H1 (cell line): ENCODE data around the gene RASGRP3. TPM values are rescaled to one million over a fixed set of nuclear protein-coding genes. Genes with fewer than 3 reads are reported as not detected.

ENCODE experiments used
- CTCF ChIA-PET: fragments of 300-600 bp; sonication (Branson Sonifier 250); formaldehyde crosslinking; loops from one replicate; lab custom pipeline; 2021; ENCODE audit not compliant: partially characterized antibody; lab: Charles Lee
- POLR2A ChIA-PET: fragments of 300-600 bp; sonication (Branson Sonifier 250); formaldehyde crosslinking; loops from one replicate; lab custom pipeline; 2021; ENCODE audit warnings: inconsistent platforms; ENCODE audit not compliant: partially characterized antibody; lab: Charles Lee
- DNase-seq, 2 experiments: peaks; one replicate each; pipeline versions ENCODE4 v3.0.0 to v3.0.0-alpha.2; 2010 to 2022; ENCODE audit warnings: low spot score in 2 of 2, low read depth in 1 of 2, mixed read lengths in 1 of 2
- FAIRE-seq: peaks from 2 replicates; lab custom pipeline; 2011; peaks lifted over from hg19 to GRCh38; lab: Jason Lieb, UNC
- H2AFZ ChIP-seq: 2 replicates; pipeline ENCODE4 v1.8.1; 2012; ENCODE audit warnings: low read length, inconsistent platforms
- H2AK5ac ChIP-seq: 2 replicates; pipeline ENCODE4 v1.6.1; 2013; ENCODE audit warnings: low read depth, low read length
- H2BK120ac ChIP-seq: replicated peaks from 2 replicates; pipeline ENCODE3; 2013; ENCODE audit warnings: low read depth, low read length, inconsistent platforms
- H2BK12ac ChIP-seq: 2 replicates; pipeline ENCODE4 v1.6.1; 2013; ENCODE audit warnings: low read depth, low read length
- H2BK15ac ChIP-seq: 2 replicates; pipeline ENCODE4 v1.6.1; 2013; ENCODE audit warnings: low read length
- H2BK20ac ChIP-seq: 2 replicates; pipeline ENCODE4 v1.6.1; 2013; ENCODE audit warnings: low read length
- H2BK5ac ChIP-seq: 2 replicates; pipeline ENCODE4 v1.6.1; 2013; ENCODE audit warnings: low read depth, low read length
- H3K14ac ChIP-seq: 2 replicates; pipeline ENCODE4 v1.6.1; 2013; ENCODE audit warnings: inconsistent platforms; ENCODE audit not compliant: insufficient read length
- H3K18ac ChIP-seq: 2 replicates; pipeline ENCODE4 v1.6.1; 2013; ENCODE audit warnings: low read length; ENCODE audit errors: extremely low read depth
- H3K23ac ChIP-seq: 2 replicates; pipeline ENCODE4 v1.6.1; 2013; ENCODE audit warnings: inconsistent platforms; ENCODE audit not compliant: insufficient read length
- H3K23me2 ChIP-seq: 2 replicates; pipeline ENCODE4 v1.6.1; 2013; ENCODE audit warnings: low read depth, low read length
- H3K27ac ChIP-seq: 2 replicates; pipeline ENCODE4 v1.6.1; 2011; ENCODE audit warnings: low read depth, low read length, inconsistent platforms
- H3K27me3 ChIP-seq, 4 experiments: replicated peaks in 1 of 4; 1 replicate in 1 of 4; 2 replicates in 3 of 4; pipeline versions ENCODE4 v1.6.1 to v1.8.1; 2011 to 2013; ENCODE audit warnings: low read length in 3 of 4, mild to moderate bottlenecking in 3 of 4, inconsistent platforms in 2 of 4, mixed read lengths in 2 of 4, moderate library complexity in 1 of 4; ENCODE audit not compliant: control insufficient read depth in 3 of 4, insufficient read depth in 3 of 4; ENCODE audit errors: extremely low read depth in 1 of 4
- H3K36me3 ChIP-seq, 4 experiments: 2 replicates each; pipeline versions ENCODE4 v1.6.1 to v1.8.1; 2011 to 2013; ENCODE audit warnings: mild to moderate bottlenecking in 4 of 4, low read length in 3 of 4, moderate library complexity in 2 of 4, control low read depth in 1 of 4, inconsistent platforms in 1 of 4; ENCODE audit not compliant: insufficient read depth in 4 of 4, control insufficient read depth in 2 of 4
- H3K4ac ChIP-seq: replicated peaks from 2 replicates; pipeline ENCODE3; 2013; ENCODE audit warnings: low read length, low read depth, mixed read lengths, inconsistent platforms; ENCODE audit not compliant: insufficient read length
- H3K4me1 ChIP-seq, 4 experiments: replicated peaks in 1 of 4; 1 replicate in 1 of 4; 2 replicates in 3 of 4; pipeline versions ENCODE4 v1.6.1 to v1.8.1; 2011 to 2013; ENCODE audit warnings: low read length in 3 of 4, inconsistent platforms in 2 of 4, mixed read lengths in 1 of 4; ENCODE audit not compliant: insufficient read depth in 4 of 4, control insufficient read depth in 3 of 4
- H3K4me2 ChIP-seq, 2 experiments: 2 replicates each; pipeline versions ENCODE4 v1.6.1 to v1.8.1; 2011 to 2013; ENCODE audit warnings: low read depth in 2 of 2, low read length in 2 of 2, control low read depth in 1 of 2, inconsistent platforms in 1 of 2, mild to moderate bottlenecking in 1 of 2; ENCODE audit not compliant: insufficient read depth in 1 of 2
- H3K4me3 ChIP-seq, 4 experiments: fragments of 200-600, 300-600 bp in 1 of 4; sonication (generic), shearing (Covaris generic), sonication (Bioruptor Twin) in 1 of 4; 2 replicates each; pipeline versions ENCODE4 v1.5.1 to v1.8.1; 2011 to 2016; ENCODE audit warnings: low read length in 4 of 4, low read depth in 3 of 4, control low read depth in 2 of 4, inconsistent platforms in 2 of 4, mild to moderate bottlenecking in 2 of 4, mixed read lengths in 1 of 4, moderate library complexity in 1 of 4; ENCODE audit not compliant: insufficient read depth in 2 of 4; ENCODE audit errors: extremely low read depth in 1 of 4
- H3K56ac ChIP-seq: replicated peaks from 2 replicates; pipeline ENCODE3; 2013; ENCODE audit warnings: low read depth, mild to moderate bottlenecking, mixed read lengths, low read length, inconsistent platforms; ENCODE audit not compliant: insufficient read length
- H3K79me1 ChIP-seq: 2 replicates; pipeline ENCODE4 v1.6.1; 2013; ENCODE audit warnings: low read depth, low read length, control low read depth
- H3K79me2 ChIP-seq, 2 experiments: 2 replicates each; pipeline versions ENCODE4 v1.6.1 to v1.8.1; 2012 to 2013; ENCODE audit warnings: low read length in 2 of 2, mild to moderate bottlenecking in 2 of 2, inconsistent platforms in 1 of 2; ENCODE audit not compliant: insufficient read depth in 2 of 2, control insufficient read depth in 1 of 2
- H3K9ac ChIP-seq, 4 experiments: replicated peaks in 1 of 4; 1 replicate in 1 of 4; 2 replicates in 3 of 4; pipeline versions ENCODE4 v1.6.1 to v1.8.1; 2011 to 2013; ENCODE audit warnings: low read depth in 3 of 4, low read length in 3 of 4, control low read depth in 2 of 4, mild to moderate bottlenecking in 2 of 4, moderate library complexity in 2 of 4, inconsistent platforms in 1 of 4; ENCODE audit errors: extremely low read depth in 1 of 4
- H3K9me3 ChIP-seq, 2 experiments: 2 replicates each; pipeline versions ENCODE4 v1.6.1 to v1.8.1; 2012 to 2013; ENCODE audit warnings: mild to moderate bottlenecking in 2 of 2, moderate library complexity in 2 of 2, control low read depth in 1 of 2, inconsistent platforms in 1 of 2, low read depth in 1 of 2, low read length in 1 of 2, mixed read lengths in 1 of 2; ENCODE audit not compliant: insufficient read depth in 2 of 2
- H4K20me1 ChIP-seq, 2 experiments: replicated peaks in 1 of 2; 2 replicates each; pipeline versions ENCODE3 to v1.8.1; 2011 to 2013; ENCODE audit warnings: inconsistent platforms in 2 of 2, low read length in 2 of 2, mild to moderate bottlenecking in 1 of 2; ENCODE audit not compliant: insufficient read depth in 2 of 2, control insufficient read depth in 1 of 2
- H4K5ac ChIP-seq: 2 replicates; pipeline ENCODE4 v1.6.1; 2013; ENCODE audit warnings: low read length, low read depth, mixed read lengths, inconsistent platforms; ENCODE audit not compliant: insufficient read length
- H4K8ac ChIP-seq: 2 replicates; pipeline ENCODE4 v1.8.0; 2013; ENCODE audit warnings: mild to moderate bottlenecking, moderate library complexity, low read length, inconsistent platforms; ENCODE audit not compliant: insufficient read depth; ENCODE audit errors: extremely low read depth
- H4K91ac ChIP-seq: replicated peaks from 2 replicates; pipeline ENCODE3; 2013; ENCODE audit warnings: low read length, mixed read lengths, inconsistent platforms; ENCODE audit not compliant: insufficient read length
- CHD1 ChIP-seq: IDR thresholded peaks from 2 replicates; pipeline ENCODE4 v1.6.1; 2012; ENCODE audit warnings: low read depth, low read length, improper control_type of control experiment
- CREB1 ChIP-seq: IDR thresholded peaks from 2 replicates; pipeline ENCODE4 v1.6.1; 2012; ENCODE audit warnings: inconsistent platforms
- EGR1 ChIP-seq: IDR thresholded peaks from 2 replicates; pipeline ENCODE4 v1.6.1; 2011; ENCODE audit warnings: low read depth, low read length, borderline replicate concordance
- HDAC6 ChIP-seq: IDR thresholded peaks from one replicate; pipeline ENCODE4 v1.7.1; 2012; ENCODE audit warnings: low read depth, mild to moderate bottlenecking, inconsistent platforms, low read length, moderate library complexity
- KDM4A ChIP-seq: IDR thresholded peaks from one replicate; pipeline ENCODE4 v1.7.1; 2012; ENCODE audit warnings: low read depth, mild to moderate bottlenecking, moderate library complexity, low read length, inconsistent platforms; ENCODE audit not compliant: severe bottlenecking
- MAFK ChIP-seq: IDR thresholded peaks from 2 replicates; pipeline ENCODE4 v1.6.1; 2012; ENCODE audit warnings: low read depth, mild to moderate bottlenecking, improper control_type of control experiment, low read length
- NRF1 ChIP-seq: IDR thresholded peaks from 2 replicates; pipeline ENCODE4 v1.6.1; 2011; ENCODE audit warnings: mild to moderate bottlenecking, low read depth, low read length, improper control_type of control experiment
- POU5F1 ChIP-seq: IDR thresholded peaks from 2 replicates; pipeline ENCODE4 v1.6.1; 2011; ENCODE audit warnings: low read depth, mild to moderate bottlenecking, low read length, moderate library complexity
- RBBP5 ChIP-seq: IDR thresholded peaks from 2 replicates; pipeline ENCODE4 v1.7.1; 2012; ENCODE audit warnings: low read depth, mild to moderate bottlenecking, inconsistent platforms, low read length, moderate library complexity, borderline replicate concordance
- SIX5 ChIP-seq: IDR thresholded peaks from 2 replicates; pipeline ENCODE4 v1.6.1; 2011; ENCODE audit warnings: mild to moderate bottlenecking, low read depth, low read length
- SP4 ChIP-seq: IDR thresholded peaks from 2 replicates; pipeline ENCODE4 v1.6.1; 2012; ENCODE audit warnings: low read length, inconsistent platforms
- TBP ChIP-seq: IDR thresholded peaks from 2 replicates; pipeline ENCODE4 v1.6.1; 2011; ENCODE audit warnings: low read depth, low read length, improper control_type of control experiment
- TEAD4 ChIP-seq: IDR thresholded peaks from 2 replicates; pipeline ENCODE4 v1.6.1; 2012; ENCODE audit warnings: low read depth, low read length, inconsistent platforms, mixed read lengths
- ZNF274 ChIP-seq: IDR thresholded peaks from 2 replicates; pipeline ENCODE4 v1.7.0; 2012; ENCODE audit warnings: low read length, borderline replicate concordance; ENCODE audit errors: extremely low read depth
- WGBS, 2 experiments: shearing (Covaris generic) in 1 of 2; methylation state at CpG; one replicate each; pipeline versions ENCODE4 v1.1.6 to v1.1.7; 2013 to 2015; ENCODE audit warnings: low lambda C conversion rate in 2 of 2, mixed read lengths in 2 of 2, inconsistent platforms in 1 of 2, low coverage in 1 of 2, missing lambda C conversion rate in 1 of 2; ENCODE audit not compliant: insufficient replicate concordance in 2 of 2, insufficient coverage in 1 of 2, insufficient read length in 1 of 2; ENCODE audit errors: extremely low coverage in 1 of 2, missing lambda C conversion rate in 1 of 2; 5-methylcytosine and 5-hydroxymethylcytosine counted together
- polyA plus RNA-seq, 7 experiments: library from polyadenylated mRNA; depleted of rRNA in 3 of 7; stranded (reverse) in 5 of 7; unstranded in 2 of 7; fragments of >200 nt in 5 of 7; fragments of 200-250 nt in 2 of 7; gene quantifications; 1 replicate in 5 of 7; 2 replicates in 1 of 7; 4 replicates in 1 of 7; pipeline versions ENCODE4 v1.2.1 to v1.2.3, GENCODE V29; 2011 to 2013; ENCODE audit warnings: missing spikeins in 2 of 7, mixed read lengths in 2 of 7
- total RNA-seq: library from RNA; stranded (reverse); fragmentation: NEBNext Ultra II Directional; extraction: Animal tissue kit (Norgen Biotek cat#: 25700); gene quantifications from 2 replicates; pipeline ENCODE4 v1.2.1, GENCODE V29; 2021

RASGRP3 gene
- total and polyA plus RNA-seq, 2 of the 8 experiments (the other 6 are each of a cell fraction or from before 2014, with no cell fraction given): 0.06 TPM; not detected in 1

- no peak overlapping the region for H3K23ac ChIP-seq
- FAIRE-seq: no peak
- CTCF ChIA-PET: interaction anchor here (0.6 to 2.8 kb wide), 10 partner anchors 8 to 1561 kb away, joined by 3 to 8 read pairs (median 5); partner anchors contain the start of gene RASGRP3
- H3K14ac ChIP-seq: no peak overlapping the region
- 0 out of 4 replicates have a peak, but pooled peaks cover 0 to 3% of the 10 kb centered on the region in 2 experiments for H3K79me2 ChIP-seq
- no peak for TF ChIP-seq NRF1
- no peak for TF ChIP-seq SIX5
- no peak for TF ChIP-seq KDM4A
- TF ChIP-seq RBBP5: no peak
- no peak for TF ChIP-seq CHD1
- TF ChIP-seq EGR1: no peak
- no peak for TF ChIP-seq POU5F1
- TF ChIP-seq TEAD4: no peak
- TF ChIP-seq HDAC6: no peak
- TF ChIP-seq SP4: no peak
- TF ChIP-seq CREB1: no peak
- no peak for TF ChIP-seq TBP
- TF ChIP-seq MAFK: no peak
- TF ChIP-seq ZNF274: no peak
- TF ChIP-seq, all 59 proteins: peak for 0
- no peak for DNase-seq
- WGBS, 2 experiments: 72% methylated on average over 5 of the region's 5 CpGs; no CpG with 5 or more reads in 1 of the 2 experiments
- H3K27ac ChIP-seq: no peak overlapping the region
- POLR2A ChIA-PET: interaction anchor here (1.9 kb wide), 1 partner anchor 119 kb away, joined by 6 read pairs; no protein-coding TSS in a partner anchor
- H2AK5ac ChIP-seq: no peak overlapping the region
- H3K4me3 ChIP-seq: no peak overlapping the region
- H2BK12ac ChIP-seq: no peak overlapping the region
- no peak overlapping the region for H3K18ac ChIP-seq
- H4K20me1 ChIP-seq: no peaks in the 10 kb centered on the region
- no peaks in the 10 kb centered on the region for H3K79me1 ChIP-seq
- H4K91ac ChIP-seq: no peak overlapping the region
- H3K36me3 ChIP-seq: peaks cover 6 to 25% (median 16%) of the 10 kb centered on the region in 4 experiments; a peak in 7 of 8 replicates
- H2BK5ac ChIP-seq: no peak overlapping the region
- H2BK20ac ChIP-seq: no peak overlapping the region
- H4K8ac ChIP-seq: no peak overlapping the region
- H2AFZ ChIP-seq: no peak overlapping the region
- H2BK120ac ChIP-seq: no peak overlapping the region
- no peak overlapping the region for H3K56ac ChIP-seq
- H2BK15ac ChIP-seq: no peak overlapping the region
- no peak overlapping the region for H3K4me2 ChIP-seq
- no peaks in the 10 kb centered on the region for H3K27me3 ChIP-seq
- peaks cover 0 to 14% (median 7%) of the 10 kb centered on the region in 4 experiments; a peak in 6 of 7 replicates for H3K4me1 ChIP-seq
- no peaks in the 10 kb centered on the region for H3K23me2 ChIP-seq
- H3K9ac ChIP-seq: no peak overlapping the region
- no peaks in the 10 kb centered on the region for H3K9me3 ChIP-seq
- no peak overlapping the region for H4K5ac ChIP-seq
- no peak overlapping the region for H3K4ac ChIP-seq
These were observed 105.4 kb downstream of the RASGRP3 start for GRCh38 chr2:33581872-33582271.
